ENCODE results near the gene SLC22A16.

Gene SLC22A16

GRCh38 chr6:110394409-110394808 lies 82.0 kb downstream of the SLC22A16 start:
- POLR2A ChIA-PET (ENCODE audit: low non-redundant PET) = no interaction called here
- TF ChIP-seq CTCF (conservative IDR thresholded peaks at IDR 0.05; ENCODE audit: low read depth) = no peak
- H3K27ac ChIP-seq = no peak overlapping the region
- CTCF ChIA-PET = no interaction called here
- DNase-seq (ENCODE audit: low spot score) = no peak

- POLR2A ChIA-PET (ENCODE audit: low non-redundant PET) = interaction anchor here (0.5 kb wide), 1 partner anchor 220 kb away, joined by 3 read pairs; no protein-coding TSS in a partner anchor
- TF ChIP-seq CTCF (conservative IDR thresholded peaks at IDR 0.05; ENCODE audit: low read depth) = no peak
- DNase-seq (ENCODE audit: low spot score) = no peak
- no peak overlapping the region for H3K27ac ChIP-seq
- CTCF ChIA-PET = interaction anchor here (0.8 to 1.4 kb wide), 2 partner anchors 353 to 797 kb away, joined by 4 to 5 read pairs; no protein-coding TSS in a partner anchor
Measured at GRCh38 chr6:110392727-110393126, 83.7 kb downstream of the SLC22A16 start.

GRCh38 chr6:110390404-110390803 lies 86.0 kb downstream of the SLC22A16 start:
- POLR2A ChIA-PET (ENCODE audit: low non-redundant PET) = no interaction called here
- H3K27ac ChIP-seq = no peak overlapping the region
- CTCF ChIA-PET = interaction anchor here (0.7 to 3.2 kb wide), 2 partner anchors 261 to 351 kb away, joined by 4 to 20 read pairs; no protein-coding TSS in a partner anchor
- no peak for TF ChIP-seq CTCF (conservative IDR thresholded peaks at IDR 0.05; ENCODE audit: low read depth)
- no peak for DNase-seq (ENCODE audit: low spot score)

- DNase-seq (ENCODE audit: low spot score) = no peak
- POLR2A ChIA-PET (ENCODE audit: low non-redundant PET) = no interaction called here
- CTCF ChIA-PET = interaction anchor here (0.7 to 3.2 kb wide), 3 partner anchors 223 to 350 kb away, joined by 3 to 20 read pairs (median 4); no protein-coding TSS in a partner anchor
Measured at GRCh38 chr6:110389689-110390382, 86.6 kb downstream of the SLC22A16 start.

GRCh38 chr6:110387986-110388385 lies 88.4 kb downstream of the SLC22A16 start:
- H3K27ac ChIP-seq = no peak overlapping the region
- no peak for TF ChIP-seq CTCF (conservative IDR thresholded peaks at IDR 0.05; ENCODE audit: low read depth)
- CTCF ChIA-PET = interaction anchor here (0.6 kb wide), 1 partner anchor 52 kb away, joined by 3 read pairs; no protein-coding TSS in a partner anchor
- no peak for DNase-seq (ENCODE audit: low spot score)
- POLR2A ChIA-PET (ENCODE audit: low non-redundant PET) = no interaction called here

More at GRCh38 chr6:110389689-110390382, 86.6 kb downstream of the SLC22A16 start:
- H3K27ac ChIP-seq = no peak overlapping the region
- TF ChIP-seq CTCF (conservative IDR thresholded peaks at IDR 0.05; ENCODE audit: low read depth) = no peak

- no peak overlapping the region for H3K27ac ChIP-seq
- POLR2A ChIA-PET (ENCODE audit: low non-redundant PET) = no interaction called here
- CTCF ChIA-PET = no interaction called here
- no peak for DNase-seq (ENCODE audit: low spot score)
- no peak for TF ChIP-seq CTCF (conservative IDR thresholded peaks at IDR 0.05; ENCODE audit: low read depth)
Measured at GRCh38 chr6:110385458-110385863, 91.0 kb downstream of the SLC22A16 start.

Measured in RWPE1 (cell line).